SW480 (cell line): ENCODE results near the gene SRGAP3.
A peak's percentile ranks its signal among the peaks of the same experiment; 100 is the strongest.

Source experiments
- DNase-seq: peaks from one replicate; pipeline ENCODE4 v3.0.0-alpha.2; 2016; ENCODE audit warnings: low spot score

SRGAP3 gene

GRCh38 chr3:9251055-9251786, 1.8 kb upstream of the SRGAP3 start:
- no peak for DNase-seq

GRCh38 chr3:9250236-9250635, 790 bp upstream of the SRGAP3 start:
- DNase-seq, result no peak

GRCh38 chr3:9248522-9249271, 749 bp downstream of the SRGAP3 start:
- DNase-seq, result peak; percentile 16

- DNase-seq, result no peak
Observed at GRCh38 chr3:9247941-9248521, 1.4 kb downstream of the SRGAP3 start.

GRCh38 chr3:9247361-9247940, 2.0 kb downstream of the SRGAP3 start:
- DNase-seq, result no peak

- DNase-seq, result no peak
Observed at GRCh38 chr3:9246189-9246588, 3.3 kb downstream of the SRGAP3 start.

- no peak for DNase-seq
Observed at GRCh38 chr3:9244495-9245183, 4.8 kb downstream of the SRGAP3 start.

- no peak for DNase-seq
Observed at GRCh38 chr3:9241956-9242355, 7.5 kb downstream of the SRGAP3 start.

GRCh38 chr3:9239680-9240079, 9.8 kb downstream of the SRGAP3 start:
- DNase-seq, result no peak

GRCh38 chr3:9238721-9239295, 10.6 kb downstream of the SRGAP3 start:
- DNase-seq, result no peak

GRCh38 chr3:9238276-9238675, 11.2 kb downstream of the SRGAP3 start:
- no peak for DNase-seq

GRCh38 chr3:9233814-9234600, 15.4 kb downstream of the SRGAP3 start:
- DNase-seq, result no peak

GRCh38 chr3:9233101-9233500, 16.3 kb downstream of the SRGAP3 start:
- DNase-seq, result no peak

- no peak for DNase-seq
Observed at GRCh38 chr3:9231937-9232336, 17.5 kb downstream of the SRGAP3 start.

- DNase-seq, result no peak
Observed at GRCh38 chr3:9231471-9231870, 18.0 kb downstream of the SRGAP3 start.

- DNase-seq, result no peak
Observed at GRCh38 chr3:9231006-9231405, 18.4 kb downstream of the SRGAP3 start.

GRCh38 chr3:9230596-9230995, 18.9 kb downstream of the SRGAP3 start:
- no peak for DNase-seq

- no peak for DNase-seq
Observed at GRCh38 chr3:9229879-9230278, 19.6 kb downstream of the SRGAP3 start.

- no peak for DNase-seq
Observed at GRCh38 chr3:9229325-9229724, 20.1 kb downstream of the SRGAP3 start.

- DNase-seq, result no peak
Observed at GRCh38 chr3:9226326-9226725, 23.1 kb downstream of the SRGAP3 start.

GRCh38 chr3:9225268-9225667, 24.2 kb downstream of the SRGAP3 start:
- no peak for DNase-seq
